ENCODE data around the gene ISL2. TPM values are rescaled to one million over a fixed set of nuclear protein-coding genes. Genes with fewer than 3 reads are reported as not detected.
A peak's percentile ranks its signal among the peaks of the same experiment; 100 is the strongest.

The ISL2 gene
- total RNA-seq, 1 experiment from 2014 or later = 0.51 TPM

DNA sequence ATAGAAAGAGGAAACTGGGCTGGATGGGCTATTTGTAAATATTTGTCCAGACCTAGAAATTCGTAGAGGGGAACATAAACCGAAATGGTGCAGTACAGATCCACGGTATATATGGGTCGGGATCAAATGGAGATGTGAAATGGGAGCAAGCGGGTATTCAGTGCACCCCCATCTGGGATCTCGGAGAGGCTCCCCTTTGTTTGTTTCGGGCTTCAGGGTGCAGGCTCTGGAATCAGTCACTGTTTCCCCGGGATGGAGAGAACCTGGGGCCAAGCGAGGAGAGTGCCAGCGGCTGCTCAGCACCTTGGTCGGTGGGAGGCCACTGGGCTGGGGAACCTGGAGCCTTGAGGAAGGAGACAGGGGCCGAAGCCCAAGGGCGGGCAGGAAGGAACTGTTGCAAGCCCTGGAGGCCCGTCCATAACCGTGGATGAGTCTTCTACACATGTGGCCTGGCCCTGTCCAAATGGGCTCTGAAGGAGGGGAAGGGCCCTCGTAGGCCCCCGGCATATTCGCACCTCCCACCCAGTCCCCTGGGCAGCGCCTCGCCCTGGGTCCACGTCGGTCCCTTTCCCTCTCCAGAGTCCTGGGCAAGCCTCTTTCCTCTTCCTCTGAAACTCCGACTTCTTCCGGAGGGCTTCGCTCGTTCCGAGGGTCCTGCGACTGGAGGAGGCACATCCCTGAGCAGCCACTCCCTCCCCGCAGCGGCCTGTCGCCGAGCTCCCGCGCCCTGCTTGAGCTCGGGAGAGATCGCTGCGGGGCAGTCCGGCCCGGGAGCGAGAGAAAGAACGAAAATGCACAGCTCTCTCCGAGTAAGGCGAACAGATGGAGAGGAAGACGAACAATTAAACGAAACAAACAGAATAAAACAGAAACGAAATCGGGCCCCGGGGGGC, 3.0 kb downstream of the ISL2 start:
- no TSS peak for BruUV-seq (replicated peaks)
- peaks cover 3% of the 10 kb centered on the region; the same call in 1 of the 2 replicates for H3K4me1 ChIP-seq (ENCODE audit: control insufficient read depth, insufficient read depth, low read length)
- H3K27ac ChIP-seq (ENCODE audit: low read length) = no peak overlapping the region
- in situ Hi-C loops (cut with HindIII; ENCODE audit: low pct_unique_long_range_greater_than_20kb, low sequenced_read_pairs) (no loop called here), intact Hi-C loops (cut with micrococcal nuclease; ENCODE audit: unreplicated experiment) (no loop called here)
- ChIA-PET POLR2A (no interaction called here), CTCF (interaction anchor here (0.6 kb wide), 1 partner anchor 281 kb away, joined by 6 read pairs; no protein-coding TSS in a partner anchor)
- ATAC-seq = peak; percentile 29
- DNase-seq (ENCODE audit: low read depth, low spot score) = no peak
- H3K4me3 ChIP-seq (ENCODE audit: low read depth in 2 of 2, low read length in 2 of 2) = peak overlapping the region; percentile 42 to 52
- no peaks in the 10 kb centered on the region for H3K9me3 ChIP-seq (ENCODE audit: control insufficient read depth, insufficient read depth, low read depth, low read length)
- peaks cover 3% of the 10 kb centered on the region; the same call in 1 of the 2 replicates for H3K36me3 ChIP-seq (ENCODE audit: control insufficient read depth, insufficient read depth, low read length)
- TF ChIP-seq TCF7L2 (IDR thresholded peaks at IDR 0.05; ENCODE audit: low read depth, low read length) (no peak), SIN3A (IDR thresholded peaks at IDR 0.05; ENCODE audit: borderline replicate concordance, insufficient read depth, low read depth, low read length) (no peak), POLR2AphosphoS5 (IDR thresholded peaks at IDR 0.05; ENCODE audit: low read depth, low read length) (no peak)
- TF ChIP-seq, protein P1, sequence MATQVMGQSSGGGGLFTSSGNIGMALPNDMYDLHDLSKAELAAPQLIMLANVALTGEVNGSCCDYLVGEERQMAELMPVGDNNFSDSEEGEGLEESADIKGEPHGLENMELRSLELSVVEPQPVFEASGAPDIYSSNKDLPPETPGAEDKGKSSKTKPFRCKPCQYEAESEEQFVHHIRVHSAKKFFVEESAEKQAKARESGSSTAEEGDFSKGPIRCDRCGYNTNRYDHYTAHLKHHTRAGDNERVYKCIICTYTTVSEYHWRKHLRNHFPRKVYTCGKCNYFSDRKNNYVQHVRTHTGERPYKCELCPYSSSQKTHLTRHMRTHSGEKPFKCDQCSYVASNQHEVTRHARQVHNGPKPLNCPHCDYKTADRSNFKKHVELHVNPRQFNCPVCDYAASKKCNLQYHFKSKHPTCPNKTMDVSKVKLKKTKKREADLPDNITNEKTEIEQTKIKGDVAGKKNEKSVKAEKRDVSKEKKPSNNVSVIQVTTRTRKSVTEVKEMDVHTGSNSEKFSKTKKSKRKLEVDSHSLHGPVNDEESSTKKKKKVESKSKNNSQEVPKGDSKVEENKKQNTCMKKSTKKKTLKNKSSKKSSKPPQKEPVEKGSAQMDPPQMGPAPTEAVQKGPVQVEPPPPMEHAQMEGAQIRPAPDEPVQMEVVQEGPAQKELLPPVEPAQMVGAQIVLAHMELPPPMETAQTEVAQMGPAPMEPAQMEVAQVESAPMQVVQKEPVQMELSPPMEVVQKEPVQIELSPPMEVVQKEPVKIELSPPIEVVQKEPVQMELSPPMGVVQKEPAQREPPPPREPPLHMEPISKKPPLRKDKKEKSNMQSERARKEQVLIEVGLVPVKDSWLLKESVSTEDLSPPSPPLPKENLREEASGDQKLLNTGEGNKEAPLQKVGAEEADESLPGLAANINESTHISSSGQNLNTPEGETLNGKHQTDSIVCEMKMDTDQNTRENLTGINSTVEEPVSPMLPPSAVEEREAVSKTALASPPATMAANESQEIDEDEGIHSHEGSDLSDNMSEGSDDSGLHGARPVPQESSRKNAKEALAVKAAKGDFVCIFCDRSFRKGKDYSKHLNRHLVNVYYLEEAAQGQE (IDR thresholded peaks at IDR 0.05; ENCODE audit: insufficient read depth in 1 of 2, low read depth in 2 of 2, low read length in 1 of 2) = no peak
- H3K27me3 ChIP-seq (ENCODE audit: control insufficient read depth, insufficient read depth, low read length) = peaks cover 8% of the 10 kb centered on the region

DNA sequence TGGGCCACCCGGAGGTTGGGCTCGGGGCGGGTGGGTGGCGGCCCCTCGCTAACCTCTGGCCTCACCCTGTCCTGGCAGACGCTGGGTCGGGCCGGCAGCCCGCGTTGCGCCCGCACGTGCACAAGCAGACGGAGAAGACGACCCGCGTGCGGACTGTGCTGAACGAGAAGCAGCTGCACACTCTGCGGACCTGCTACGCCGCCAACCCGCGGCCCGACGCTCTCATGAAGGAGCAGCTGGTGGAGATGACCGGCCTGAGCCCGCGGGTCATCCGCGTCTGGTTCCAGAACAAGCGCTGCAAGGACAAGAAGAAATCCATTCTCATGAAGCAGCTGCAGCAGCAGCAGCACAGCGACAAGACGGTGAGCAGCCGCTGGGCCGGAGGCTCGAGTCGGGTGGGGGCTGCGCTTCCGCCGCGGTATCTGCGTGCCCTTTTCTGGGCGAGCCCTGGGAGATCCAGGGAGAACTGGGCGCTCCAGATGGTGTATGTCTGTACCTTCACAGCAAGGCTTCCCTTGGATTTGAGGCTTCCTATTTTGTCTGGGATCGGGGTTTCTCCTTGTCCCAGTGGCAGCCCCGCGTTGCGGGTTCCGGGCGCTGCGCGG, 3.7 kb downstream of the ISL2 start:
- in situ Hi-C loops (cut with HindIII; ENCODE audit: low pct_unique_long_range_greater_than_20kb, low sequenced_read_pairs) = no loop called here
- H3K9me3 ChIP-seq (ENCODE audit: control insufficient read depth, insufficient read depth, low read depth, low read length) = no peaks in the 10 kb centered on the region
- POLR2A ChIA-PET = no interaction called here
- intact Hi-C loops (cut with micrococcal nuclease; ENCODE audit: unreplicated experiment) = no loop called here
- BruUV-seq (replicated peaks) = no TSS peak
- peaks cover 3% of the 10 kb centered on the region; the same call in 1 of the 2 replicates for H3K4me1 ChIP-seq (ENCODE audit: control insufficient read depth, insufficient read depth, low read length)
- no peak overlapping the region for H3K27ac ChIP-seq (ENCODE audit: low read length)
- DNase-seq (ENCODE audit: low read depth, low spot score) = no peak
- TF ChIP-seq TCF7L2 (IDR thresholded peaks at IDR 0.05; ENCODE audit: low read depth, low read length) = no peak
- TF ChIP-seq, protein P1 (IDR thresholded peaks at IDR 0.05; ENCODE audit: insufficient read depth in 1 of 2, low read depth in 2 of 2, low read length in 1 of 2) = no peak
- no peak for TF ChIP-seq SIN3A (IDR thresholded peaks at IDR 0.05; ENCODE audit: borderline replicate concordance, insufficient read depth, low read depth, low read length)
- TF ChIP-seq, protein P2, sequence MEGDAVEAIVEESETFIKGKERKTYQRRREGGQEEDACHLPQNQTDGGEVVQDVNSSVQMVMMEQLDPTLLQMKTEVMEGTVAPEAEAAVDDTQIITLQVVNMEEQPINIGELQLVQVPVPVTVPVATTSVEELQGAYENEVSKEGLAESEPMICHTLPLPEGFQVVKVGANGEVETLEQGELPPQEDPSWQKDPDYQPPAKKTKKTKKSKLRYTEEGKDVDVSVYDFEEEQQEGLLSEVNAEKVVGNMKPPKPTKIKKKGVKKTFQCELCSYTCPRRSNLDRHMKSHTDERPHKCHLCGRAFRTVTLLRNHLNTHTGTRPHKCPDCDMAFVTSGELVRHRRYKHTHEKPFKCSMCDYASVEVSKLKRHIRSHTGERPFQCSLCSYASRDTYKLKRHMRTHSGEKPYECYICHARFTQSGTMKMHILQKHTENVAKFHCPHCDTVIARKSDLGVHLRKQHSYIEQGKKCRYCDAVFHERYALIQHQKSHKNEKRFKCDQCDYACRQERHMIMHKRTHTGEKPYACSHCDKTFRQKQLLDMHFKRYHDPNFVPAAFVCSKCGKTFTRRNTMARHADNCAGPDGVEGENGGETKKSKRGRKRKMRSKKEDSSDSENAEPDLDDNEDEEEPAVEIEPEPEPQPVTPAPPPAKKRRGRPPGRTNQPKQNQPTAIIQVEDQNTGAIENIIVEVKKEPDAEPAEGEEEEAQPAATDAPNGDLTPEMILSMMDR (IDR thresholded peaks at IDR 0.05) = no peak
- TF ChIP-seq POLR2AphosphoS5 (IDR thresholded peaks at IDR 0.05; ENCODE audit: low read depth, low read length) = no peak
- ATAC-seq = peak; percentile 62
- H3K36me3 ChIP-seq (ENCODE audit: control insufficient read depth, insufficient read depth, low read length) = peaks cover 3% of the 10 kb centered on the region; the same call in 1 of the 2 replicates
- CTCF ChIA-PET = interaction anchor here (0.6 to 0.8 kb wide), 2 partner anchors 10 to 282 kb away, joined by 4 to 6 read pairs; no protein-coding TSS in a partner anchor
- H3K4me3 ChIP-seq (ENCODE audit: low read depth in 2 of 2, low read length in 2 of 2) = peak overlapping the region; percentile 42 to 52
- peaks cover 14% of the 10 kb centered on the region for H3K27me3 ChIP-seq (ENCODE audit: control insufficient read depth, insufficient read depth, low read length)

All from Panc1 (cell line).